Ureter (tissue), 1 donor: ENCODE measurements around the gene KAT8. TPM values are rescaled to one million over a fixed set of nuclear protein-coding genes. Genes with fewer than 3 reads are reported as not detected.
"Not testable (repeated sequence)": the region's sequence is repeated elsewhere in the genome, so short reads cannot be mapped to it uniquely, and the experiment has no call there.

ENCODE experiments used
- DNase-seq: peaks from one replicate; pipeline ENCODE4 v3.0.0-alpha.2; 2020; ENCODE audit warnings: low spot score
- total RNA-seq: library from RNA; stranded (reverse); gene quantifications from one replicate; pipeline ENCODE4 v1.2.4, GENCODE V29; 2023
- donor health status: DM: yes; HTN: yes; CAD: no.

KAT8 gene
- total RNA-seq, 1 donor from 2014 or later = 77.9 TPM

- DNase-seq = no peak
Measured at GRCh38 chr16:31083981-31084380, 33.5 kb upstream of the KAT8 start.

DNA sequence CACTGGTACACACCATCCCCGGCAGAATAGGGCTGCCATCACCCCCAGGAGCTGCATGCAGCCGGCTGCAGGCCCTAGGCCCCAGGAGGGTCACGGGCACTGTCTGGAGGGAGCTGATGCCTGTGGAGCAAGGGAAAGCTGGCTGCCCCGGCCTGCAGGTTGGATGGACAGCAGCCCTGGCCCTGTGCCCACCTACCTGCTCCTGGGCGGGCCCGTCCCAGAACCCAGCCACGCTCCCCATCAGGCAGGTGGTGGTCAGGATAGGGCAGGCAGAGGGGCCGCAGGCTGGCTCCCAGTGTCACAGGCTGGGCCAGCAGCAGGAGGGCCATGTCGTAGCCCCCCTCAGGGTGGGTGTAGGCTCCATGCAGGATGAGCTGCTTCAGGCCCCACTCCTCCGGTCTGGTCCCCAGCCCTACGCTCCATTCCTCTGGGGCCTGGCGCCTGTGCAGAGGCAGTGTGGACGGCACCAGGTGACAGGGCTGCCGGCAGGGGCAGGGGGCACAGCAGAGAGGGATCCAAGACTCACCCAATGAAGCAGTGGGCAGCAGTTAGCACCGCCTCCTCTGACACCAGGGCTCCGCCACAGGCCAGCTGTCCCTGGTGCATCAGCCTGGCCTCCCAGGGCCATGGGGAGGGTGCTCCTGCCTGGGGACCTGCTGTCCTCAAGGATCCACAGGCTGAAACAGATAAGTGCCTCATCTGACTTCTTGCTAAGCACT lies 32.7 kb upstream of the KAT8 start:
- no peak for DNase-seq

GRCh38 chr16:31085411-31085810 lies 32.1 kb upstream of the KAT8 start:
- no peak for DNase-seq

DNA sequence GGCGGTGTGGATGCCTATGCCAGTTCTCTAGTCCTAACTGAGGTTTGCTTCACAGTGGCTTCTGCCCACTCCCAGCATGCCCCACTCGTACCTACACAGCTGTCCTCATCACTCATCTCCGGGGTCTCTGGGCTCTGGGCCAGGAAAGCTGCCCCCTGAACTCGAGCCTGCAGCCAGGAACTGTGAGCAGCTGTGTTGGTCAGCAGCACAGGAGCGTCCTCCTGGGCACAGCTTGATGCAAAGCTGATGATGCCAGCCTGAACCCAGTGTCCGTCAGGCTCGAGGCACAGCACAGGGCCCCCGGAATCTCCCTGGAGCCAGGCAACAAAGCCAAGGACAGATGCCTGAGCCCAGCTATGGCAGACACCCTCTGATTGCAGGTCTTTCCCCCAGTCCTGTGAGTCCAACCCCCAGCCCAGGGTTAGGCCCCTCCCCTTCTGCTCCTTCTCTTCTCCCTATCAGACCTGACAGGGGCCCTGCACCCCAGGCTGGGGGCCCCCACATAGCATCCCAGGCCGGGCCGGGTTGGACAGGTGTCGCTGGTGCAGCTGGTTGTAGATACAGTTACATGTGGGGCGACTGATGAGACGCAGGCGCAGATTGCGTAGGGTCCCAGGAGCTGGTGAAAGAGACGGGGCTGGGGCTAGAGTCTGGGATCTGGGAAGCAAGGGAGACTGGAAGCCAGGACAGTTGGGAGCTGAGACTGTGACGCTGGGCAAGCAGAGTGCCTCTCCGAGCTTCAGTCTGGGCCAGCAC lies 31.4 kb upstream of the KAT8 start:
- DNase-seq = no peak

- DNase-seq = no peak
Measured at GRCh38 chr16:31086629-31086906, 30.9 kb upstream of the KAT8 start.

DNA sequence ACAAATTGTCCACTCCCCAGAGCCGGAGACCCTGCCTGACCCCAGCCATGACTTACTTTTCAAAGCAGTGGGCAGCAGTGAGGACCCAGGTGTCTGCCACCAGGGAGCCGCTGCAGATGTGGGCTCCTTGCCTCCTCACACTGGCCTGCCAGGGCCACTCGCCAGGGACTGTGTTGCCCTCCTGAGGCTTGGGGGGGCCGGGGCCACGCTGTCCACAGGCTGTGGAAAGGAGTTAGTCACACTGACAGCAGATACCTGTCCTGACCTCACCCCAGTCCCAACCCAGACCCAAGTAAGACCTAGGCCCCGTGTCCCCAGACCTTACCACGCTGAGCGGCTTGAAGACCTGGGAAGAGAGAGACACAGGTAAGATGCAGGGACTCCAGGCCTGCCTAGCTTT lies 30.0 kb upstream of the KAT8 start:
- DNase-seq = no peak

DNA sequence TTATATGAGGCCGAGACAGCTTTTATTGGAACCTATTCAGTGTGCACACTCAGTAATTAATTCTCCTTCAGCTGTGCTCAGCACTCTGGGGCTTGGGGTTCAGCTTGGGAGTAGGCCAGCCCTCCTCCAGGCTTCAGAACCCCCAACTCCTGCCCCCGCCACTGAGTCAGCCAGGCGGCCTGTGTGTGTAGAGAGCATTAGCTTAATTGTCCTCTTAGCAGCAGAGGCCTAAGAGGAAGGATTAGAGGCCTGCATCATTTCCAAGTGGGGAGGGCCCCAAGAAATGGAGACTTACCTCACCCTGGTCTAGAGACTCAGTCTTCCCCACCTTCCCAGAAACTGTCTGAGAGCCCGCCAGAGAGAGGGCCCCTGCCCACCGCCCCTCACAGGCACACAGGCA lies 29.5 kb upstream of the KAT8 start:
- DNase-seq = no peak

- DNase-seq = no peak
Measured at GRCh38 chr16:31088459-31089183, 28.8 kb upstream of the KAT8 start, which contains the start of gene PRSS53. PRSS53 (minus strand) TSS chr16:31088943; CDS start chr16:31088809, 134 bp downstream.

DNA sequence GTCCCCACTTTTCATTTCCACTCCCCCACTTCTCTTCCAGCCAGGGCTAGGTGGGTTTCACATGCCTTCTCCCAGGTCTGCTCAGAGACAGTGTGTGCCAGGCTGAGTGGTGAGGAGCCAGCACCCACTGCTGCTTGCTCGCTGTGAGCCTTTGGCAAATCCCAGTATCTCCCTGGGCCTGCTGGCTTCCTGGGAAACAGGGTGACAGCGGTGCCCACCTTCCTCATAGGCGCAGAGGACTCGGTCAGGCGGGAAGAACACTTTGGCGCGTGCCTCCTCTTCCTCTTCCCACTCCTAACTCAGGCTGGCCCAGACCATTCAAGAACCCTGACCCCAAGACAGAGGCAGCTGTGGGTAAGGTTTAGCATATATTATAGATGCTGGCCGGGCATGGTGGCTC lies 28.3 kb upstream of the KAT8 start:
- no peak for DNase-seq

DNA sequence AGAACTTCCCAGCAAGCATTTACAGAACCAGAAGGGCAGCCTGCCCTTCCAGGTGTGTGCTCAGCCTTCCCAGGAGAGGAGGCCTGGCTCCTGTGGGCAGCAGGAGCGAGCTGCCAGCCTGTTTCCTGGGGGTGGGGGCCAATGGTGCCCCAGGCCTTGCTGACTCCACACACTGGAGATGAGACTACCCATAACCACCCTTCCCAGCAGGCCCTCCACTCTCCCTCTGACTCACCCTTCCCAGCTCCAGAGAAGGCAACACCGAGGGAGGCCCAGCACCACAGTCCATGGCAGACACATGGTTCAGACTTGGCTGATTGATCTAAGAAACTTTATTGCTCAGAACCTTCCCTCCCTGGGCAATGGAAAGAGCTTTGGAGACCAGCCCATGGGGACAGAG lies 26.9 kb upstream of the KAT8 start:
- no peak for DNase-seq

- DNase-seq = no peak
Measured at GRCh38 chr16:31092330-31092729, 25.1 kb upstream of the KAT8 start.

DNA sequence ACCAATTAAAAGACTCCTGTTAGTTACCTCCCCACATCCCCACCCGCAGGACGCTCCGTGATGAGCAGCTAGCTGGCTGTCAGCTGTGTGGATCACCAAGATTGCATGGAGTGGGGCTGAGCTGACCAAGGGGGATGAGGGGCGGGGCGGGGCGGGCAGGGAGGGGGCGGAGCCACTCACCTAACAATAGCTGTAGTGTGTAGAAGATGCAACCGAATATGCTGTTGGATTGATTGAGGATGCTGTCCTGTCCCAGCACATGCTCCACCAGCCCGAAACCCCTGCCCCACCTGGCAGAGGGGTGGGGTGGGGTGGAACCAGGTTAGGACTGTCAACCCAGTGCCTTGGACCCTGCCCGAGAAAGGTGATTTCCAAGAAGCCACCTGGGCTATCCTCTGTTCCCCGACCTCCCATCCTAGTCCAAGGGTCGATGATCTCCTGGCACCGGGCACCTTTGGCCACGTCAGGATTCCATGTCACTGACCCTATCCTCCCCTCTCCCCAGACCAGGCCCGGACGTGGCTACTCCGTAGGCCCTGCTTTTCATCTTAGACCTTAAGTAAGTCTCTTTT lies 24.2 kb upstream of the KAT8 start:
- DNase-seq = no peak

DNA sequence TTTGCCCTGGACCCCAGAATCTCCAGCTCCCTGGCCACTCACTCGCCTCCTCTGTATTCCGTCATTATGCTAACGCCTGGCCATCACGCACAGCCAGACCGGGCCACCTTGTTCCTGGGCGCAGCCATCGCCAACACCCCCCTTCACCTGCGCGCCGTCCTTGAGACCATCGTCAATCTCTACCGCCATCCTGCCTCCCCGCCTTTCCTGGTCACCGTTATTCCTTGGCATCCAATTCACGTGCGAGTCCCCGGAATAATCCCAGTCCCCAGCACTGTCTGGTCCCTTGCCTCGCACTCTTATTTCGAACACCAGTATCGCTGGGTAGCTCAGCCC lies 23.4 kb upstream of the KAT8 start:
- DNase-seq = no peak

DNA sequence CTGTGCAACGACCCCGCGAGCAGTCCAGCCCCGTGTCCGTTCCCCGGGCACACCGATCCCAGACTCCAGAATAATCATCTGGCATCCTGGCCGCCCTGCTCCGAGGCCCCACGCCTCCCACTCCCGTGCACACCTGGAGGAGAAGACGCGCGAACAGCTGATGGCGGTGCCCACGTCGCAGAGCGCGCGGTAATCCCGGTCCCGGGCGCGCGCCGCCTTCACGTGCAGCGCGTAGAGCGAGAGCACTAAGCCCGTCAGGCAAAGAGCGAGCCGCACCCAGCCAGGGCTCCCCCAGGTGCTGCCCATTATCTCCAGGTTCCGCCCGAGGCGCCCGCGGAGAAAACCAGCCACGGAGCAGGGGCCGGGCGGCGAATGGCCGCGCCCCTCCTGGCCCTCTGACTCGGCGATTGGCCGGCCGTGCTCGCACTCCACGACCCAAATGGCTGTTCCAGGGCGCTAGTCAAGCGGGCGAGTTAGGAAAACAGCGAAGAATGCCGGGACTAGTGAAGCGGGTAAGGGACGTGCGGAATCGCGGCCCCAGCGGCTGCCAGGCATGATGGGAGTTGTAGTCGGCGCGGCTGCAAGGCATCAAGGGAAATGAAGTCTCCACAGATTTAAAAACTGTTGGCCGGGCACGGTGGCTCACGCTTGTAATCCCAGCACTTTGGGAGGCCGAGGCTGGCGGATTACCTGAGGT lies 22.9 kb upstream of the KAT8 start, which contains the start of gene VKORC1:
TSS of gene VKORC1 (minus strand) at position 374 of the 697 bp plus-strand sequence. CDS start at position 306, 68 bp downstream.
- DNase-seq = peak; percentile 94

DNA sequence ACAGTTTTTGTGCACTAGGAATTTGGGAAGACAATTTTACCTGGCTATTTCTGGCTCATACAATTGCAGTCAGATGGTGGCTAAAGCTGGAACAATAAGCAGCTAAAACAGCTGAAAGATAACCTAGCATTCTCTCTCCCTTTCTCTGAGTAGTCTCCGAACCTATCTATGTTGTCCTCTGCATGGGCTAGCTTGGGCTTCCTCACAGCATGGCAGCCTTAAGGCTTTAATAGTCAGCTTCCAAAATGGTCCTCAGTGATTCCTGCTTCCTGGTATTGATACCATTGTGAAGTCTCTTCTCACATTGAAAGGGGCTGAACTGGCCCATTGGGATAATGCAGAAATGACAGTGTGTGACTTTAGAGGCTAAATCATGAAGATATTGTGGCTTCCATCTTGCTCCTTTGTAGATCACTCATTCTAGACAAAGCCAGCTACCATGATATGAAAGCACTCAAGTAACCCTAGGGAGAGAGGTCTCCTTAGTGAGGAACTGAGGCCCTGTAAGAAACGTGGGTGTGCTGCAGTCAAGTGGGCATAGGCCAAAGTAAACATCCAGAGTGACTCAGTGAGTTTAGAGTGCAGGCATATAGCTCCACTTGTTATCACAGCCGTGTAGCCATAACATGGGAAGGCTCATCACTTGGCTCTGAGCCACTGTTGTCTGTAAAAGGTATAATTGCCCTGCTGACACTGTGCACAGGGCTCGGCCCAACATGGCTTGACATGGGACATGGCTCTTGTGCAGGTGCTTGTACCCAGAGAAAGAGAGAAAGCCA lies 17.4 kb upstream of the KAT8 start:
- no peak for DNase-seq

DNA sequence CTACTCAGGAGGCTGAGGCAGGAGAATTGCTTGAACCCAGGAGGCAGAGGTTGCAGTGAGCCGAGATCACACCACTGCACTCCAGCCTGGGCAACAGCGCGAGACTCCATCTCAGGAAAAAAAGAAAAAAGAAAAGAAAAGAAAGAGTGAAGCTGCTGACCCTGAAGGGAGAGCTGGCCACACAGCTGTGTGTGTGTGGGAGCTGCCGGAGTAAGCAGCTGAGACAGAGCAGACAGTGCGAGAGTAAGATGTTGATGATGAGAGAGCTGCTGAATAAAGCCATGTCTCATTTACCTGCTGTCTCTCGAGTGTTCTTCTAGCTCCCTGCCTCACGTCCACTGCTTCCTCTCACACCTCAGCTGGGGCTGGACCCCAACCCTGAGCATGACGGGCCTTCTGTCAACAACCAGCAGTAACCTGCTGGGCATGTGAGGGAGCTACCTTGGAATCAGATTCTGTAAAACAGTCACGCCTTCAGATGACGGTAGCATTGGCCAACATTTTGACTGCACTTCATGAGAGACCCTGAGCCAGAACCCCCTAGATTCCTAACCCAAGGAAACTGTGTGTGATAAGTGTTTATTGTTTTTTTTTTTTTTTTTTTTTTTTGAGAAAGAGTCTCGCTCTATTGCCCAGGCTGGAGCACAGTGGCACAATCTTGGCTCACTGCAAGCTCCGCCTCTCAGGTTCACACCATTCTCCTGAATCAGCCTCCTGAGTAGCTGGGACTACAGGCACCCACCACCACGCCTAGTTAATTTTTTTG lies 16.4 kb upstream of the KAT8 start:
- not testable (repeated sequence) for DNase-seq

- peak; percentile 83 for DNase-seq
Measured at GRCh38 chr16:31105677-31106213, 11.7 kb upstream of the KAT8 start.

- DNase-seq = no peak
Measured at GRCh38 chr16:31106509-31107464, 10.7 kb upstream of the KAT8 start.

- DNase-seq = no peak
Measured at GRCh38 chr16:31107465-31107867, 10.0 kb upstream of the KAT8 start.
